SHP77 treated with DMSO at 0.1 percent for 48 hours (cell line): Measurements from ENCODE around the gene HSPB2.

Experiments
- DNase-seq: peaks from one replicate; lab custom pipeline; 2025; lab: John Stamatoyannopoulos, UW

Gene HSPB2

DNA sequence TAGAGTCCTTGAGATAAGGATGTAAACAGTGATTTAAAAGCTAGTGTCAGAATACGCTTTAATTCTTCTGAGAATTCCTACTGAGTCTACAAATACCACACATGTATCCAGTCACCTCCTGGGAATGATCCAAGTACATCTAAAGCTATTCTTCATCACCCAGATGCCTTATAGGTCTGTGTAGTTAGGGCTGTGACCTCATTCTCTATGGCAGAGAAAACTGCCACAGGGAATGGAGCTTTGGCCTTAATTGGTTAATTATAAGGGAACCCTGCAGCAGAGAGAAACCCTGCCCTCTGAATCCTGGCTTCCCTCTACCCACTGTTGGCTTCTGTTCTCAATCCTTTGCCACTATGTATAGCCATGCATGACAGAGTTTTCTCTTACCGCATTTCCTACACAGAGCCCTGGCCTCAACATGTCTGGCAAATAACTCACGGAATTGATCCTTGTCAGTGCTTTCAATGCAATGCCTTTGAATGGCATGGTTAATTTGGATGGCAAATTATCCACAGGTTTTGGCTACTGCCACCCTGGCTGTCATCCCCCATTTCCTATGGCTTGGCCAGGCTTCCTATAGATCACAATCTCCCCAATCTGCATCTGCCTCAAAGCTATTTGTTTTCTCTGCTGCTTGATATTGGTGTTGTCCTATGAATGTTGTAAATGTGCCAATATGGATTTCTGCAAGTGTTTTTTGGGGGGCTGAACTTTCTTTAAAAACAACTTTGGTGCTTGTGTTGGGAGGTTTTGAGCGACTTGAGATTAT lies 27.5 kb downstream of the HSPB2 start:
- DNase-seq, result no peak

GRCh38 chr11:111941963-111942362 lies 29.4 kb downstream of the HSPB2 start:
- no peak for DNase-seq

DNA sequence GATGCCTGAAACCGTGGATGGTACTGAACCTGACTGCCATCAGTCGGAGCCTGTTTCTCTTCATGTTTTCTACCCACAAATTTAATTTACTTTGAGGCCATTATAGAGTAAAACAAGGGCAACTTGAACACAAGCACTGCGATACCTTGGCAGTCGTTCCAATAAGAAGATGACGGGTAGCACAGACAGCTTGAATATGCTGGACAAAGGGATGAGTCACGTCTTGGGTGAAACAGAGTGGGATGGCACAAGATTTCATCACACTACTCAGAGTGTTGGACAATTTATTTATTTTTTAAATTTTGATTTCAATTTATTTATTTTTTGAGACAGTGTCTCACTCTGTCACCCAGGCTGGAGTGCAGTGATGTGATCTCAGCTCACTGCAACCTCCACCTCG lies 30.3 kb downstream of the HSPB2 start:
- DNase-seq, result no peak

DNA sequence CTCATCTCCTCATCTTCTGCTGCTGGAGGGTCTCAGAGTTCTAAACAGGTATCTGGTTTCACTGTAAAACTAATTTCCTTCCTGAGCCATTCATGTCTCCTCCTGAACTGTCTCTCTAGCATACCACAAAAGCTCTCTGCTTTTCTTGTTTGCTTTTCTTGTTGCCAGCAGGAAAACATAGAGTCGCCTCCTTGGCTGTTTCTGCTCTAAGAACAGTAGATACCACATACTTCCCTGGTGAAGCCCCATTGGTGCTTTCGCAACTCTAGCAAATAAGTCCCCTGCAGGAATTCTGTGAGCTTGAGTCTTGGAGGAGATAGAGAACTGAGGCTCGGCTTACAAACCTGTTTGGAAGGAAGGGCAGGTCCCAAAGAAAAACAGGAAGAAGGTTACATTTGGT lies 31.6 kb downstream of the HSPB2 start:
- DNase-seq, result no peak

GRCh38 chr11:111944651-111945051 lies 32.1 kb downstream of the HSPB2 start:
- DNase-seq, result no peak

- no peak for DNase-seq
Observed at GRCh38 chr11:111945198-111945597, 32.7 kb downstream of the HSPB2 start.

GRCh38 chr11:111946499-111946898 lies 34.0 kb downstream of the HSPB2 start:
- DNase-seq, result no peak

DNA sequence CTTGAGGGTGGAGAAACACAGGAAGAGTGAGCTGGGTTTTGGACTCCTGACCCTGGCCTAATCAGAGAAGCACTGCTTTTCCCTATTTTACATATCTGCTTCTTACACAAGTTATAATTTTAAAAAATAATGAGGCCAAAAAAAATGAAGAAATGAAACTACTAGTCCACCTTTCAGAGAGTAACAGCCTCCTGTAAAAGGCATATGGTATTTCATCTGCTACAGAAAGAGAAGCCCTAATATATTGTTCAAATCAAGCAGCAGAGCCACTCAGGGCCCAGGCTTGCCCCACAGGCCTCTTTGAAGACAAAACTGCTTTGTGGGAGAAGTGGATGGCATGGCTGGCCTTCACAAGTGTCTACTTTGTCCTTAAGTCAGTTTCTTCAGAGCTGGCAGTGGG lies 34.6 kb downstream of the HSPB2 start:
- no peak for DNase-seq

- no peak for DNase-seq
Observed at GRCh38 chr11:111949519-111950426, 37.2 kb downstream of the HSPB2 start.

- no peak for DNase-seq
Observed at GRCh38 chr11:111951565-111951964, 39.0 kb downstream of the HSPB2 start.

DNA sequence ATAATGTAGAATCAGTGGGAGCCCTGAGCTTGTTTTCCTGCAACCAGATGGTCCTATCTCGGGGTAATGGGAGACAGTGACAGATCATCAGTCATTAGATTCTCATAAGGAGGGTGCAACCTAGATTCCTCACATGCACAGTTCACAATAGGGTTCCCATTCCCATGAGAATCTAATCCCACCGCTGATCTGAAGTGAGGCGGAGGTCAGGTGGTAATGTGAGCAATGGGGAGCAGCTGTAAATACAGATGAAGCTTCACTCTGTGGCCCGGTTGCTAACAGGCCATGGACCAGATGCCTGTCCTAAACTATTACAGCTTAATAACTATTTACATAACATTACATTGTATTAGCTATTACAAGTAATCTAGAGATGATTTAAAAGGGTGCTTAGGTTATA lies 41.6 kb downstream of the HSPB2 start:
- DNase-seq, result no peak

DNA sequence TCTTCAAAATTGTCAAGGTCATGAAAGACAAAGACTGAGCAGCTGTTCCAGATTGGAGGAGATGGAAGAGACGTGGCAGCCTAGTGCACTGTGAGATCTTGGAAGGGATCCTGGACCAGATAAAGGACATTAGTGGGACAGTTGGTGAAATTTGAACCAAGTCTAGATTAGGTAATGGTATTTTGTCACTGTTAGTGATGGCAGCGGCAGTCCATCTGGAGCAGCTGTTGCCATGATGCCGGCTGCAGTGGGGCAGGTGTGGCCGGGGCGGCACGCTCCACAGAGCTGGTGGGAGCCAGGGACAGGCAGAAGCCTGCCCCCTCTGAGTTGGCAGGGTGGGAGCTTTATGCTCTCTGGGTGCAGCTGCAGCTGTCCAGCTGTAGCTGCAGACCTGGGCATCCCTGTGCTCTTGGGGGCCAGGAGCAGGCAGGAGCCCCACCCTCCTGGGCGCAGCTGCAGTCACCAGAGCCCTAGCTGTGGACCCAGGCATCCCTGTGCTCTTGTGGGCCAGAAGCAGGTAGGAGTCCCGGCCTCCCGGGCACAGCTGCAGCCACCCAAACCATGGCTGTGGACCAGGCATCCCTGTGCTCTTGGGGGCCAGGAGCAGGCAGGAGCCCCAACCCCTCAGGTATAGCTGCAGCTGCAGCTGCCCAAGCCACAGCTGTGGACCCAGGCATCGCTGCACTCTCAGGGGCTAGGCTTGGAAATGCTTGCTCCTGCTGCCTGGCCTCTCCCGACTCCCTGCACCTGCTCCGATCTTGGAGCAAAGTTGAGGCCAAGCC lies 45.3 kb downstream of the HSPB2 start:
- peak; percentile 27 for DNase-seq

GRCh38 chr11:111960916-111961315 lies 48.4 kb downstream of the HSPB2 start:
- DNase-seq, result no peak

- no peak for DNase-seq
Observed at GRCh38 chr11:111961389-111962300, 49.1 kb downstream of the HSPB2 start.
